ENCODE data around the gene ERBB4. TPM values are rescaled to one million over a fixed set of nuclear protein-coding genes. Genes with fewer than 3 reads are reported as not detected.

Gene ERBB4
- total RNA-seq, 1 experiment from 2014 or later: 0.04 TPM

- H3K9me3 ChIP-seq (ENCODE audit: control insufficient read depth, low read depth, low read length): no peaks in the 10 kb centered on the region
Observed at GRCh38 chr2:212299943-212300342, 238.7 kb downstream of the ERBB4 start.

More at GRCh38 chr2:212299943-212300342, 238.7 kb downstream of the ERBB4 start:
- Histone ChIP-seq H2BK5ac (ENCODE audit: insufficient read length, low read length) (no peak overlapping the region), H3K9ac (ENCODE audit: extremely low read depth, insufficient read length, low read length) (no peak overlapping the region), H3K4me1 (ENCODE audit: insufficient read depth, low read length) (no peaks in the 10 kb centered on the region), H3T11ph (ENCODE audit: low read length) (no peak overlapping the region), H2BK15ac (ENCODE audit: low read depth, low read length) (no peak overlapping the region), H3K79me2 (ENCODE audit: insufficient read depth, low read length) (no peaks in the 10 kb centered on the region), H4K5ac (ENCODE audit: insufficient read length, low read depth, low read length) (no peak overlapping the region), H3K23ac (ENCODE audit: insufficient read length, low read depth, low read length) (no peak overlapping the region), H3K4ac (ENCODE audit: low read depth, low read length) (no peak overlapping the region), H3K79me1 (ENCODE audit: insufficient read depth, low read depth, low read length, poor library complexity, severe bottlenecking) (no peaks in the 10 kb centered on the region), H3K27me3 (ENCODE audit: insufficient read depth, low read length) (no peaks in the 10 kb centered on the region), H2AK5ac (ENCODE audit: insufficient read length, low read length) (no peak overlapping the region), H2BK20ac (ENCODE audit: low read depth, low read length, poor library complexity, severe bottlenecking) (no peak overlapping the region), H3K18ac (ENCODE audit: insufficient read length, low read depth, low read length) (no peak overlapping the region), H2BK12ac (ENCODE audit: insufficient read length, low read depth, low read length) (no peak overlapping the region), H2AFZ (ENCODE audit: low read length) (no peak overlapping the region), H4K20me1 (ENCODE audit: control insufficient read depth, insufficient read depth, insufficient read length) (no peaks in the 10 kb centered on the region), H3K4me2 (ENCODE audit: insufficient read depth, insufficient read length, low read length) (no peak overlapping the region), H3K23me2 (ENCODE audit: insufficient read length, low read depth, low read length, poor library complexity, severe bottlenecking) (no peaks in the 10 kb centered on the region), H3K56ac (ENCODE audit: insufficient read length, low read depth, low read length) (no peak overlapping the region), H3K27ac (ENCODE audit: insufficient read length, low read depth, low read length) (no peak overlapping the region), H3K14ac (ENCODE audit: insufficient read depth, low read length) (no peak overlapping the region), H4K8ac (replicated peaks; ENCODE audit: insufficient read length, low read depth, low read length) (no peak overlapping the region), H4K91ac (ENCODE audit: insufficient read length, low read depth, low read length) (no peak overlapping the region), H2BK120ac (ENCODE audit: low read depth, low read length, poor library complexity, severe bottlenecking) (no peak overlapping the region)
- Mint-ChIP-seq H3K36me3 (ENCODE audit: insufficient read depth in 1 of 3, low read depth in 3 of 3) (no peaks in the 10 kb centered on the region), H3K4me1 (no peaks in the 10 kb centered on the region), H3K9me3 (no peaks in the 10 kb centered on the region), H3K27me3 (ENCODE audit: low read depth) (no peaks in the 10 kb centered on the region), H3K27ac (no peak overlapping the region), H3K4me3 (no peak overlapping the region)
- WGBS (ENCODE audit: extremely low coverage, insufficient read length, low lambda C conversion rate): no CpG with 5 or more reads among the region's 2 CpGs
- no peak for DNase-seq
- TF ChIP-seq, protein P1, sequence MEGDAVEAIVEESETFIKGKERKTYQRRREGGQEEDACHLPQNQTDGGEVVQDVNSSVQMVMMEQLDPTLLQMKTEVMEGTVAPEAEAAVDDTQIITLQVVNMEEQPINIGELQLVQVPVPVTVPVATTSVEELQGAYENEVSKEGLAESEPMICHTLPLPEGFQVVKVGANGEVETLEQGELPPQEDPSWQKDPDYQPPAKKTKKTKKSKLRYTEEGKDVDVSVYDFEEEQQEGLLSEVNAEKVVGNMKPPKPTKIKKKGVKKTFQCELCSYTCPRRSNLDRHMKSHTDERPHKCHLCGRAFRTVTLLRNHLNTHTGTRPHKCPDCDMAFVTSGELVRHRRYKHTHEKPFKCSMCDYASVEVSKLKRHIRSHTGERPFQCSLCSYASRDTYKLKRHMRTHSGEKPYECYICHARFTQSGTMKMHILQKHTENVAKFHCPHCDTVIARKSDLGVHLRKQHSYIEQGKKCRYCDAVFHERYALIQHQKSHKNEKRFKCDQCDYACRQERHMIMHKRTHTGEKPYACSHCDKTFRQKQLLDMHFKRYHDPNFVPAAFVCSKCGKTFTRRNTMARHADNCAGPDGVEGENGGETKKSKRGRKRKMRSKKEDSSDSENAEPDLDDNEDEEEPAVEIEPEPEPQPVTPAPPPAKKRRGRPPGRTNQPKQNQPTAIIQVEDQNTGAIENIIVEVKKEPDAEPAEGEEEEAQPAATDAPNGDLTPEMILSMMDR (conservative IDR thresholded peaks at IDR 0.05): no peak

All from H9 (cell line).